HEK293 (cell line): ENCODE data around the gene PMS1.

Source experiments
- CTCF ChIA-PET: fragments of 350-600 bp; formaldehyde crosslinking; extraction: SDS; loops from one replicate; lab custom pipeline; 2021; ENCODE audit warnings: antibody characterized with exemption; lab: Yijun Ruan, JAX
- POLR2A ChIA-PET: fragments of 300-600 bp; formaldehyde crosslinking; extraction: SDS; loops from one replicate; lab custom pipeline; 2020; ENCODE audit warnings: antibody characterized with exemption, inconsistent platforms; lab: Yijun Ruan, JAX
- H3K27ac ChIP-seq: fragments of 200-500 bp; sonication (Bioruptor generic); 2 replicates; pipeline ENCODE4 v1.5.1; 2014; ENCODE audit warnings: low read depth, low read length, control low read depth, inconsistent platforms; ENCODE audit errors: extremely low read depth
- H3K36me3 ChIP-seq, 2 experiments: fragments of 200-500 bp in 1 of 2; sonication (Bioruptor generic) in 1 of 2; 1 replicate in 1 of 2; 2 replicates in 1 of 2; pipeline ENCODE4 v1.5.1; 2014 to 2017; ENCODE audit warnings: inconsistent platforms in 2 of 2, low read length in 2 of 2; ENCODE audit not compliant: control insufficient read depth in 2 of 2, insufficient read depth in 1 of 2
- H3K4me1 ChIP-seq: fragments of 200-500 bp; sonication (Bioruptor generic); 2 replicates; pipeline ENCODE4 v1.5.1; 2014; ENCODE audit warnings: mild to moderate bottlenecking, low read length, inconsistent platforms; ENCODE audit not compliant: control insufficient read depth, insufficient read depth
- H3K4me3 ChIP-seq: 2 replicates; pipeline ENCODE4 v1.5.1; 2011; ENCODE audit warnings: low read depth, mild to moderate bottlenecking, control low read depth, low read length, moderate library complexity
- H3K9me3 ChIP-seq: fragments of 200-500 bp; sonication (Bioruptor generic); 2 replicates; pipeline ENCODE4 v1.5.1; 2014; ENCODE audit warnings: low read depth, low read length, inconsistent platforms; ENCODE audit not compliant: control insufficient read depth, insufficient read depth
- PRDM10 ChIP-seq: fragments of 450-650 bp; formaldehyde crosslinking; IDR thresholded peaks from 2 replicates; pipeline ENCODE4 v1.5.1; 2016; ENCODE audit warnings: missing biosample characterization, missing genetic modification characterization
- REPIN1 ChIP-seq: fragments of 450-650 bp; formaldehyde crosslinking; IDR thresholded peaks from 2 replicates; pipeline ENCODE4 v1.5.1; 2017; ENCODE audit warnings: missing biosample characterization, missing genetic modification characterization, low read depth
- TRIM28 ChIP-seq: IDR thresholded peaks from 2 replicates; pipeline ENCODE4 v1.6.1; 2011; ENCODE audit warnings: low read length, control low read depth, borderline replicate concordance
- ZBTB21 ChIP-seq: fragments of 450-650 bp; formaldehyde crosslinking; IDR thresholded peaks from 2 replicates; pipeline ENCODE4 v1.5.1; 2017; ENCODE audit warnings: missing biosample characterization, missing genetic modification characterization
- ZFP3 ChIP-seq: fragments of 450-650 bp; formaldehyde crosslinking; IDR thresholded peaks from 2 replicates; pipeline ENCODE4 v1.5.1; 2016; ENCODE audit warnings: low read depth, missing biosample characterization, missing genetic modification characterization
- ZNF114 ChIP-seq: fragments of 450-650 bp; formaldehyde crosslinking; IDR thresholded peaks from 2 replicates; pipeline ENCODE4 v1.5.0; 2017; ENCODE audit warnings: missing biosample characterization, missing genetic modification characterization
- ZNF121 ChIP-seq: fragments of 450-650 bp; formaldehyde crosslinking; IDR thresholded peaks from 2 replicates; pipeline ENCODE4 v1.5.1; 2016; ENCODE audit warnings: missing biosample characterization, missing genetic modification characterization
- ZNF18 ChIP-seq: fragments of 450-650 bp; formaldehyde crosslinking; IDR thresholded peaks from 2 replicates; pipeline ENCODE4 v1.5.1; 2016; ENCODE audit warnings: missing biosample characterization, missing genetic modification characterization
- ZNF335 ChIP-seq: fragments of 450-650 bp; formaldehyde crosslinking; conservative IDR thresholded peaks from 2 replicates; pipeline ENCODE4 v1.5.1; 2016; ENCODE audit warnings: missing biosample characterization, missing genetic modification characterization
- ZNF580 ChIP-seq: fragments of 450-650 bp; formaldehyde crosslinking; IDR thresholded peaks from 2 replicates; pipeline ENCODE4 v1.5.1; 2016; ENCODE audit warnings: missing biosample characterization, missing genetic modification characterization
- ZNF600 ChIP-seq: fragments of 450-650 bp; formaldehyde crosslinking; IDR thresholded peaks from 2 replicates; pipeline ENCODE4 v1.5.1; 2016; ENCODE audit warnings: missing biosample characterization, missing genetic modification characterization
- ZNF623 ChIP-seq: fragments of 450-650 bp; formaldehyde crosslinking; IDR thresholded peaks from 2 replicates; pipeline ENCODE4 v1.5.1; 2016; ENCODE audit warnings: missing biosample characterization, missing genetic modification characterization
- ZNF704 ChIP-seq: fragments of 450-650 bp; formaldehyde crosslinking; IDR thresholded peaks from 2 replicates; pipeline ENCODE4 v1.5.1; 2016; ENCODE audit warnings: missing biosample characterization, missing genetic modification characterization
- ZNF843 ChIP-seq: fragments of 450-650 bp; formaldehyde crosslinking; IDR thresholded peaks from 2 replicates; pipeline ENCODE4 v1.5.1; 2016; ENCODE audit warnings: missing biosample characterization, missing genetic modification characterization
- TF ChIP-seq, protein P1 (sequence below): fragments of 450-650 bp; formaldehyde crosslinking; IDR thresholded peaks from 2 replicates; pipeline ENCODE4 v1.5.1; 2016; ENCODE audit warnings: missing biosample characterization, missing genetic modification characterization
- TF ChIP-seq, protein P2 (sequence below): fragments of 450-650 bp; IDR thresholded peaks from 2 replicates; pipeline ENCODE4 v1.5.1; 2018; ENCODE audit warnings: missing biosample characterization, mild to moderate bottlenecking, missing genetic modification characterization
- TF ChIP-seq, protein P3 (sequence below): fragments of 450-650 bp; formaldehyde crosslinking; IDR thresholded peaks from 2 replicates; pipeline ENCODE4 v1.5.1; 2016; ENCODE audit warnings: missing biosample characterization, missing genetic modification characterization, borderline replicate concordance

The PMS1 gene

DNA sequence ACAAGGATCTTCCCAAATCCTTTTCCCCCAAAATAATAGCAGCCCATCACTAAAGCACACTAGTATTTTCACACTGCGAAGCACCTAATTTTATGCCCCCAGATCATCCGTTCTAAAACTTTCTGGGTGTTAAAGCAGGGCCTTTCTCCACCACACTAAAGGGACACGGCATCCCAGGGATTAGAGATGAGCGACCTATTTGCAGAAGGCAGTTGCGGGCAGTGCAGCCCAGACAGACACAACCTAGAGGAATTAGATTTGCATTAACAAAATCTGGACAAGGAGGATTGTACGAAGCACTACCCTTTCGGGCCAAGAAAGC lies 22.1 kb upstream of the PMS1 start:
- peak overlapping the region; percentile 81 for H3K27ac ChIP-seq
- H3K4me1 ChIP-seq = no peaks in the 10 kb centered on the region
- no peak for TF ChIP-seq ZNF623 (tag by site-specific recombination)
- TF ChIP-seq ZNF335 = no peak
- no peak for TF ChIP-seq ZNF114
- no peak for TF ChIP-seq ZNF18
- TF ChIP-seq ZNF121 (tag by site-specific recombination) = no peak
- TF ChIP-seq, protein P1, sequence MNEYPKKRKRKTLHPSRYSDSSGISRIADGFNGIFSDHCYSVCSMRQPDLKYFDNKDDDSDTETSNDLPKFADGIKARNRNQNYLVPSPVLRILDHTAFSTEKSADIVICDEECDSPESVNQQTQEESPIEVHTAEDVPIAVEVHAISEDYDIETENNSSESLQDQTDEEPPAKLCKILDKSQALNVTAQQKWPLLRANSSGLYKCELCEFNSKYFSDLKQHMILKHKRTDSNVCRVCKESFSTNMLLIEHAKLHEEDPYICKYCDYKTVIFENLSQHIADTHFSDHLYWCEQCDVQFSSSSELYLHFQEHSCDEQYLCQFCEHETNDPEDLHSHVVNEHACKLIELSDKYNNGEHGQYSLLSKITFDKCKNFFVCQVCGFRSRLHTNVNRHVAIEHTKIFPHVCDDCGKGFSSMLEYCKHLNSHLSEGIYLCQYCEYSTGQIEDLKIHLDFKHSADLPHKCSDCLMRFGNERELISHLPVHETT (tag by site-specific recombination) = no peak
- no peak for TF ChIP-seq ZNF704
- TF ChIP-seq, protein P2, sequence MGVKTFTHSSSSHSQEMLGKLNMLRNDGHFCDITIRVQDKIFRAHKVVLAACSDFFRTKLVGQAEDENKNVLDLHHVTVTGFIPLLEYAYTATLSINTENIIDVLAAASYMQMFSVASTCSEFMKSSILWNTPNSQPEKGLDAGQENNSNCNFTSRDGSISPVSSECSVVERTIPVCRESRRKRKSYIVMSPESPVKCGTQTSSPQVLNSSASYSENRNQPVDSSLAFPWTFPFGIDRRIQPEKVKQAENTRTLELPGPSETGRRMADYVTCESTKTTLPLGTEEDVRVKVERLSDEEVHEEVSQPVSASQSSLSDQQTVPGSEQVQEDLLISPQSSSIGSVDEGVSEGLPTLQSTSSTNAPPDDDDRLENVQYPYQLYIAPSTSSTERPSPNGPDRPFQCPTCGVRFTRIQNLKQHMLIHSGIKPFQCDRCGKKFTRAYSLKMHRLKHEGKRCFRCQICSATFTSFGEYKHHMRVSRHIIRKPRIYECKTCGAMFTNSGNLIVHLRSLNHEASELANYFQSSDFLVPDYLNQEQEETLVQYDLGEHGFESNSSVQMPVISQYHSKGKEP (tag by site-specific recombination) = no peak
- no peak for TF ChIP-seq TRIM28
- TF ChIP-seq ZNF600 (tag by site-specific recombination) = no peak; the same call in 1 of the 2 replicates
- TF ChIP-seq ZBTB21 = no peak
- H3K36me3 ChIP-seq = peaks cover 5 to 21% of the 10 kb centered on the region in 2 experiments; a peak in 2 of 3 replicates
- no peaks in the 10 kb centered on the region for H3K9me3 ChIP-seq
- ChIA-PET POLR2A (interaction anchor here (0.9 to 1.4 kb wide), 8 partner anchors 10 to 557 kb away, joined by 3 to 24 read pairs (median 3); partner anchors contain the start of genes ASNSD1, HIBCH, ORMDL1 and PMS1), CTCF (interaction anchor here (0.6 to 3.4 kb wide), 9 partner anchors 10 to 104 kb away, joined by 3 to 27 read pairs (median 5); partner anchors contain the start of genes ANKAR and ASNSD1)
- H3K4me3 ChIP-seq = peak overlapping the region; percentile 80

- Histone ChIP-seq H3K36me3 (peaks cover 5 to 21% of the 10 kb centered on the region in 2 experiments; a peak in 2 of 3 replicates), H3K27ac (peak within 1 kb of the TSS; percentile 81), H3K4me1 (no peaks in the 10 kb centered on the region), H3K4me3 (peak within 1 kb of the TSS; percentile 80), H3K9me3 (no peaks in the 10 kb centered on the region)
- ChIA-PET POLR2A (interaction anchor here (0.6 to 1.5 kb wide), 12 partner anchors 9 to 685 kb away, joined by 3 to 24 read pairs (median 4); partner anchors contain the start of genes ASNSD1, HIBCH, ORMDL1 and PMS1), CTCF (interaction anchor here (0.6 to 3.4 kb wide), 16 partner anchors 10 to 1419 kb away, joined by 3 to 27 read pairs (median 4); partner anchors contain the start of genes ANKAR and ASNSD1)
- TF ChIP-seq ZNF623 (tag by site-specific recombination) (no peak), ZNF600 (tag by site-specific recombination) (0 out of 2 replicates have a peak, but pooled peaks have one; percentile 19), REPIN1 (tag by site-specific recombination) (no peak), ZNF843 (tag by site-specific recombination) (no peak), ZFP3 (no peak), PRDM10 (tag by site-specific recombination) (peak; percentile 60), ZNF580 (tag by site-specific recombination) (peak; percentile 79; the same call in 1 of the 2 replicates)
- TF ChIP-seq, protein P3, sequence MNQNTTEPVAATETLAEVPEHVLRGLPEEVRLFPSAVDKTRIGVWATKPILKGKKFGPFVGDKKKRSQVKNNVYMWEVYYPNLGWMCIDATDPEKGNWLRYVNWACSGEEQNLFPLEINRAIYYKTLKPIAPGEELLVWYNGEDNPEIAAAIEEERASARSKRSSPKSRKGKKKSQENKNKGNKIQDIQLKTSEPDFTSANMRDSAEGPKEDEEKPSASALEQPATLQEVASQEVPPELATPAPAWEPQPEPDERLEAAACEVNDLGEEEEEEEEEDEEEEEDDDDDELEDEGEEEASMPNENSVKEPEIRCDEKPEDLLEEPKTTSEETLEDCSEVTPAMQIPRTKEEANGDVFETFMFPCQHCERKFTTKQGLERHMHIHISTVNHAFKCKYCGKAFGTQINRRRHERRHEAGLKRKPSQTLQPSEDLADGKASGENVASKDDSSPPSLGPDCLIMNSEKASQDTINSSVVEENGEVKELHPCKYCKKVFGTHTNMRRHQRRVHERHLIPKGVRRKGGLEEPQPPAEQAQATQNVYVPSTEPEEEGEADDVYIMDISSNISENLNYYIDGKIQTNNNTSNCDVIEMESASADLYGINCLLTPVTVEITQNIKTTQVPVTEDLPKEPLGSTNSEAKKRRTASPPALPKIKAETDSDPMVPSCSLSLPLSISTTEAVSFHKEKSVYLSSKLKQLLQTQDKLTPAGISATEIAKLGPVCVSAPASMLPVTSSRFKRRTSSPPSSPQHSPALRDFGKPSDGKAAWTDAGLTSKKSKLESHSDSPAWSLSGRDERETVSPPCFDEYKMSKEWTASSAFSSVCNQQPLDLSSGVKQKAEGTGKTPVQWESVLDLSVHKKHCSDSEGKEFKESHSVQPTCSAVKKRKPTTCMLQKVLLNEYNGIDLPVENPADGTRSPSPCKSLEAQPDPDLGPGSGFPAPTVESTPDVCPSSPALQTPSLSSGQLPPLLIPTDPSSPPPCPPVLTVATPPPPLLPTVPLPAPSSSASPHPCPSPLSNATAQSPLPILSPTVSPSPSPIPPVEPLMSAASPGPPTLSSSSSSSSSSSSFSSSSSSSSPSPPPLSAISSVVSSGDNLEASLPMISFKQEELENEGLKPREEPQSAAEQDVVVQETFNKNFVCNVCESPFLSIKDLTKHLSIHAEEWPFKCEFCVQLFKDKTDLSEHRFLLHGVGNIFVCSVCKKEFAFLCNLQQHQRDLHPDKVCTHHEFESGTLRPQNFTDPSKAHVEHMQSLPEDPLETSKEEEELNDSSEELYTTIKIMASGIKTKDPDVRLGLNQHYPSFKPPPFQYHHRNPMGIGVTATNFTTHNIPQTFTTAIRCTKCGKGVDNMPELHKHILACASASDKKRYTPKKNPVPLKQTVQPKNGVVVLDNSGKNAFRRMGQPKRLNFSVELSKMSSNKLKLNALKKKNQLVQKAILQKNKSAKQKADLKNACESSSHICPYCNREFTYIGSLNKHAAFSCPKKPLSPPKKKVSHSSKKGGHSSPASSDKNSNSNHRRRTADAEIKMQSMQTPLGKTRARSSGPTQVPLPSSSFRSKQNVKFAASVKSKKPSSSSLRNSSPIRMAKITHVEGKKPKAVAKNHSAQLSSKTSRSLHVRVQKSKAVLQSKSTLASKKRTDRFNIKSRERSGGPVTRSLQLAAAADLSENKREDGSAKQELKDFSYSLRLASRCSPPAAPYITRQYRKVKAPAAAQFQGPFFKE (tag by site-specific recombination) = no peak
Observed at GRCh38 chr2:189762551-189763298, 21.5 kb upstream of the PMS1 start, which contains the start of gene OSGEPL1. Gene OSGEPL1, minus strand, starts transcription at chr2:189762792. Its CDS starts 1,152 bp downstream, at chr2:189761640.
